ENCODE results near the gene C4B.
"Not testable (repeated sequence)": the region's sequence is repeated elsewhere in the genome, so short reads cannot be mapped to it uniquely, and the experiment has no call there.

Gene C4B

DNA sequence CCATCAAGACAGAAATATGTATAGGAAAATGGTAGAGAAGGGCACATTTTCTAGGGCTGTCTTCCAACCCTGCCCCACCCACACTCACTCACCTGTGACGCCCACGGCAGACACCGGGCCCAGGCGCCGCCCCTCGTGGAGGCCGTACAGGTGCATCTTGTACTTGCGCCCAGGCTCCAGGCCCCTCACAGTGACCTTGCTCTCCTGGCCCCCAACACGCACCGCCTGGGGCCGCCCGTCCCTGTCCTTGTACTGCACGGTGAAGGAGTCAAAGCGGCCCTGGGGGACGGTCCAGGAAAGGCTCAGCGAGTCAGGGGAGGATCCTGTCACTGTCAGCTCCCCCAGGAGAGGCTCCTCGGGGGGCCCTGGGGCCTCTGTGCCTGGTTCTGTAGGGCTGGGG, 43.4 kb downstream of the C4B start:
- Histone ChIP-seq H3K27me3 (replicated peaks; ENCODE audit: insufficient read depth, low read length) (peaks cover 77% of the 10 kb centered on the region), H3K4me2 (ENCODE audit: low read depth, low read length) (no peak overlapping the region), H3K79me2 (ENCODE audit: low read length) (no peaks in the 10 kb centered on the region), H3K9me3 (replicated peaks; ENCODE audit: insufficient read depth, low read length) (no peaks in the 10 kb centered on the region), H3K9ac (ENCODE audit: low read length) (no peak overlapping the region), H3K36me3 (replicated peaks; ENCODE audit: insufficient read depth, low read length) (no peaks in the 10 kb centered on the region), H3K4me3 (ENCODE audit: low read length) (no peak overlapping the region), H4K20me1 (ENCODE audit: insufficient read depth, low read length) (no peaks in the 10 kb centered on the region), H3K4me1 (ENCODE audit: low read length) (no peaks in the 10 kb centered on the region), H3K9me2 (replicated peaks; ENCODE audit: insufficient read depth, low read length) (no peaks in the 10 kb centered on the region), H3K27ac (ENCODE audit: low read length) (no peak overlapping the region), H2AFZ (ENCODE audit: low read length) (no peak overlapping the region), H3F3A (ENCODE audit: insufficient read depth, low read length) (no peaks in the 10 kb centered on the region)
- TF ChIP-seq EZH2phosphoT487 (IDR thresholded peaks at IDR 0.05; ENCODE audit: low read length) = no peak
- no peak for TF ChIP-seq EZH2 (optimal IDR thresholded peaks at IDR 0.05; ENCODE audit: low read depth, low read length)
- TF ChIP-seq, protein P1, sequence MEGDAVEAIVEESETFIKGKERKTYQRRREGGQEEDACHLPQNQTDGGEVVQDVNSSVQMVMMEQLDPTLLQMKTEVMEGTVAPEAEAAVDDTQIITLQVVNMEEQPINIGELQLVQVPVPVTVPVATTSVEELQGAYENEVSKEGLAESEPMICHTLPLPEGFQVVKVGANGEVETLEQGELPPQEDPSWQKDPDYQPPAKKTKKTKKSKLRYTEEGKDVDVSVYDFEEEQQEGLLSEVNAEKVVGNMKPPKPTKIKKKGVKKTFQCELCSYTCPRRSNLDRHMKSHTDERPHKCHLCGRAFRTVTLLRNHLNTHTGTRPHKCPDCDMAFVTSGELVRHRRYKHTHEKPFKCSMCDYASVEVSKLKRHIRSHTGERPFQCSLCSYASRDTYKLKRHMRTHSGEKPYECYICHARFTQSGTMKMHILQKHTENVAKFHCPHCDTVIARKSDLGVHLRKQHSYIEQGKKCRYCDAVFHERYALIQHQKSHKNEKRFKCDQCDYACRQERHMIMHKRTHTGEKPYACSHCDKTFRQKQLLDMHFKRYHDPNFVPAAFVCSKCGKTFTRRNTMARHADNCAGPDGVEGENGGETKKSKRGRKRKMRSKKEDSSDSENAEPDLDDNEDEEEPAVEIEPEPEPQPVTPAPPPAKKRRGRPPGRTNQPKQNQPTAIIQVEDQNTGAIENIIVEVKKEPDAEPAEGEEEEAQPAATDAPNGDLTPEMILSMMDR (IDR thresholded peaks at IDR 0.05; ENCODE audit: low read length) = no peak
- DNase-seq = no peak

GRCh38 chr6:32058511-32058963, 43.9 kb downstream of the C4B start:
- Histone ChIP-seq H3K27ac (ENCODE audit: low read length) (no peak overlapping the region), H3K9me2 (replicated peaks; ENCODE audit: insufficient read depth, low read length) (no peaks in the 10 kb centered on the region), H3K4me2 (ENCODE audit: low read depth, low read length) (no peak overlapping the region), H3K9me3 (replicated peaks; ENCODE audit: insufficient read depth, low read length) (no peaks in the 10 kb centered on the region), H4K20me1 (ENCODE audit: insufficient read depth, low read length) (no peaks in the 10 kb centered on the region), H3K4me1 (ENCODE audit: low read length) (no peaks in the 10 kb centered on the region), H3K4me3 (ENCODE audit: low read length) (no peak overlapping the region), H3K79me2 (ENCODE audit: low read length) (no peaks in the 10 kb centered on the region), H3K9ac (ENCODE audit: low read length) (no peak overlapping the region), H3F3A (ENCODE audit: insufficient read depth, low read length) (no peaks in the 10 kb centered on the region), H3K27me3 (replicated peaks; ENCODE audit: insufficient read depth, low read length) (peaks cover 75% of the 10 kb centered on the region), H2AFZ (ENCODE audit: low read length) (no peak overlapping the region), H3K36me3 (replicated peaks; ENCODE audit: insufficient read depth, low read length) (no peaks in the 10 kb centered on the region)
- TF ChIP-seq EZH2phosphoT487 (IDR thresholded peaks at IDR 0.05; ENCODE audit: low read length) (no peak), EZH2 (optimal IDR thresholded peaks at IDR 0.05; ENCODE audit: low read depth, low read length) (no peak)
- DNase-seq = no peak

GRCh38 chr6:32060966-32061655, 46.5 kb downstream of the C4B start:
- DNase-seq = no peak
- Histone ChIP-seq H4K20me1 (ENCODE audit: insufficient read depth, low read length) (no peaks in the 10 kb centered on the region), H3K9me2 (replicated peaks; ENCODE audit: insufficient read depth, low read length) (no peaks in the 10 kb centered on the region), H3K27me3 (replicated peaks; ENCODE audit: insufficient read depth, low read length) (peaks cover 66% of the 10 kb centered on the region), H2AFZ (ENCODE audit: low read length) (no peak overlapping the region), H3K4me2 (ENCODE audit: low read depth, low read length) (no peak overlapping the region), H3K9ac (ENCODE audit: low read length) (no peak overlapping the region), H3K79me2 (ENCODE audit: low read length) (no peaks in the 10 kb centered on the region), H3F3A (ENCODE audit: insufficient read depth, low read length) (no peaks in the 10 kb centered on the region), H3K27ac (ENCODE audit: low read length) (no peak overlapping the region), H3K4me3 (ENCODE audit: low read length) (no peak overlapping the region), H3K36me3 (replicated peaks; ENCODE audit: insufficient read depth, low read length) (no peaks in the 10 kb centered on the region), H3K4me1 (ENCODE audit: low read length) (no peaks in the 10 kb centered on the region), H3K9me3 (replicated peaks; ENCODE audit: insufficient read depth, low read length) (no peaks in the 10 kb centered on the region)
- TF ChIP-seq, protein P1 (IDR thresholded peaks at IDR 0.05; ENCODE audit: low read length) = no peak
- no peak for TF ChIP-seq EZH2 (optimal IDR thresholded peaks at IDR 0.05; ENCODE audit: low read depth, low read length)
- no peak for TF ChIP-seq EZH2phosphoT487 (IDR thresholded peaks at IDR 0.05; ENCODE audit: low read length)

DNA sequence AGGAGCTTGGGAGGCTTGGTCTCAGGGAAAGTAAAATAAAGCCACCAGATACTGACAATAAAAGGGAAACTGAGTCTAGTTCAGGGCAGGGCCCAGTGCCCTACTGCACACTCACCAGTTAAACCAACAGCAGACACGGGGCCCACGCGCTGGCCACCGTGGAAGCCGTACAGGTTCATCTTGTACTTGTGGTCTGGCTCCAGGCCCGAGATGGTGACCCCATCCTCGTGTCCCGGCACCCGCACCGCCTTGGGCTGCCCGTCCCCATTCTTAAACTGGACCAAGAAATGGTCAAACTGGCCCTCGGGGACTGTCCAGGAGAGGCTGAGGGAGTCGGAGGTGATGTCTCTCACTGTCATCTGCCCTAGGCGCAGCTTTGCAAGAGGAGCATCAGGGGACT, 50.1 kb downstream of the C4B start:
- Histone ChIP-seq H3K4me2 (ENCODE audit: low read depth, low read length) (no peak overlapping the region), H3K27me3 (replicated peaks; ENCODE audit: insufficient read depth, low read length) (peaks cover 63% of the 10 kb centered on the region)

DNA sequence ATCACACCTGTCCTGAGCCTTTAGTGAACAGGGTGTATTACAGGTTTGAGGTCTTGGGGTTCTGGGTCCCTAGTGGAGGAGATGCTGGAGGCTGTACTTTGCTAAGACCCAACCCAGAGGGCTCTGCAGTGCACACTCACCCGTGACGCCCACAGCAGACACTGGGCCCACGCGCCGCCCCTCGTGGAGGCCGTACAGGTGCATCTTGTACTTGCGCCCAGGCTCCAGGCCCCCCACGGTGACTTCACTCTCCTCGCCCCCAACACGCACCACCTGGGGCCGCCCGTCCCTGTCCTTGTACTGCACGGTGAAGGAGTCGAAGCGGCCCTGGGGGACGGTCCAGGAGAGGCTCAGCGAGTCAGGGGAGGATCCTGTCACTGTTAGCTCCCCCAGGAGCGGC, 52.9 kb downstream of the C4B start:
- H3F3A ChIP-seq (ENCODE audit: insufficient read depth, low read length); H3K4me1 ChIP-seq (ENCODE audit: low read length); H3K9ac ChIP-seq (ENCODE audit: low read length); DNase-seq; H3K79me2 ChIP-seq (ENCODE audit: low read length); H3K9me3 ChIP-seq (replicated peaks; ENCODE audit: insufficient read depth, low read length); H3K27ac ChIP-seq (ENCODE audit: low read length); H3K9me2 ChIP-seq (replicated peaks; ENCODE audit: insufficient read depth, low read length); H3K36me3 ChIP-seq (replicated peaks; ENCODE audit: insufficient read depth, low read length); H3K4me3 ChIP-seq (ENCODE audit: low read length); H2AFZ ChIP-seq (ENCODE audit: low read length); H3K4me2 ChIP-seq (ENCODE audit: low read depth, low read length); H4K20me1 ChIP-seq (ENCODE audit: insufficient read depth, low read length): not testable (repeated sequence)
- H3K27me3 ChIP-seq (replicated peaks; ENCODE audit: insufficient read depth, low read length) = peaks cover 73% of the 10 kb centered on the region

More for the DNA sequence above, 50.1 kb downstream of the C4B start:
- H3K9ac ChIP-seq (ENCODE audit: low read length) = no peak overlapping the region
- H3K36me3 ChIP-seq (replicated peaks; ENCODE audit: insufficient read depth, low read length) = no peaks in the 10 kb centered on the region
- H3K4me1 ChIP-seq (ENCODE audit: low read length) = no peaks in the 10 kb centered on the region
- H2AFZ ChIP-seq (ENCODE audit: low read length) = no peak overlapping the region
- H3K9me3 ChIP-seq (replicated peaks; ENCODE audit: insufficient read depth, low read length) = no peaks in the 10 kb centered on the region
- DNase-seq = no peak
- no peak overlapping the region for H3K27ac ChIP-seq (ENCODE audit: low read length)
- TF ChIP-seq EZH2phosphoT487 (IDR thresholded peaks at IDR 0.05; ENCODE audit: low read length) (no peak), EZH2 (optimal IDR thresholded peaks at IDR 0.05; ENCODE audit: low read depth, low read length) (no peak)
- TF ChIP-seq, protein P1 (IDR thresholded peaks at IDR 0.05; ENCODE audit: low read length) = no peak
- H3K9me2 ChIP-seq (replicated peaks; ENCODE audit: insufficient read depth, low read length) = no peaks in the 10 kb centered on the region
- H3K79me2 ChIP-seq (ENCODE audit: low read length) = no peaks in the 10 kb centered on the region
- H3F3A ChIP-seq (ENCODE audit: insufficient read depth, low read length) = no peaks in the 10 kb centered on the region
- H3K4me3 ChIP-seq (ENCODE audit: low read length) = no peak overlapping the region
- no peaks in the 10 kb centered on the region for H4K20me1 ChIP-seq (ENCODE audit: insufficient read depth, low read length)
